Nephron (organoid): Measurements from ENCODE around the gene NT5DC4.

Experiments
- H3K27ac Mint-ChIP-seq, 3 experiments: 2 replicates each; pipeline ENCODE4 v1.8.0; 2020; ENCODE audit warnings: mixed read lengths in 3 of 3, mild to moderate bottlenecking in 2 of 3, moderate library complexity in 1 of 3
- H3K27me3 Mint-ChIP-seq: 2 replicates; pipeline ENCODE4 v1.8.0; 2021; ENCODE audit warnings: low read depth, mild to moderate bottlenecking, moderate library complexity, mixed read lengths
- H3K36me3 Mint-ChIP-seq: 2 replicates; pipeline ENCODE4 v1.8.0; 2020; ENCODE audit warnings: low read depth, mixed read lengths
- H3K4me1 Mint-ChIP-seq: 2 replicates; pipeline ENCODE4 v1.8.0; 2020; ENCODE audit warnings: mixed read lengths
- H3K4me3 Mint-ChIP-seq, 3 experiments: 2 replicates each; pipeline ENCODE4 v1.8.0; 2020; ENCODE audit warnings: mild to moderate bottlenecking in 3 of 3, mixed read lengths in 3 of 3, moderate library complexity in 2 of 3
- H3K9me3 Mint-ChIP-seq: 2 replicates; pipeline ENCODE4 v1.8.0; 2020; ENCODE audit warnings: mixed read lengths
- TF ChIP-seq, protein P1 (sequence below), 3 experiments: fragments of 200-600 bp; sonication (generic); IDR thresholded peaks; one replicate each; pipeline ENCODE4 v1.5.0; 2021; ENCODE audit warnings: antibody characterized with exemption in 3 of 3; ENCODE audit not compliant: unreplicated experiment in 3 of 3

NT5DC4 gene

GRCh38 chr2:112722816-112723546 is 2.2 kb downstream of the NT5DC4 start:
- no peaks in the 10 kb centered on the region for H3K36me3 Mint-ChIP-seq
- no peak overlapping the region for H3K27ac Mint-ChIP-seq
- TF ChIP-seq, protein P1, sequence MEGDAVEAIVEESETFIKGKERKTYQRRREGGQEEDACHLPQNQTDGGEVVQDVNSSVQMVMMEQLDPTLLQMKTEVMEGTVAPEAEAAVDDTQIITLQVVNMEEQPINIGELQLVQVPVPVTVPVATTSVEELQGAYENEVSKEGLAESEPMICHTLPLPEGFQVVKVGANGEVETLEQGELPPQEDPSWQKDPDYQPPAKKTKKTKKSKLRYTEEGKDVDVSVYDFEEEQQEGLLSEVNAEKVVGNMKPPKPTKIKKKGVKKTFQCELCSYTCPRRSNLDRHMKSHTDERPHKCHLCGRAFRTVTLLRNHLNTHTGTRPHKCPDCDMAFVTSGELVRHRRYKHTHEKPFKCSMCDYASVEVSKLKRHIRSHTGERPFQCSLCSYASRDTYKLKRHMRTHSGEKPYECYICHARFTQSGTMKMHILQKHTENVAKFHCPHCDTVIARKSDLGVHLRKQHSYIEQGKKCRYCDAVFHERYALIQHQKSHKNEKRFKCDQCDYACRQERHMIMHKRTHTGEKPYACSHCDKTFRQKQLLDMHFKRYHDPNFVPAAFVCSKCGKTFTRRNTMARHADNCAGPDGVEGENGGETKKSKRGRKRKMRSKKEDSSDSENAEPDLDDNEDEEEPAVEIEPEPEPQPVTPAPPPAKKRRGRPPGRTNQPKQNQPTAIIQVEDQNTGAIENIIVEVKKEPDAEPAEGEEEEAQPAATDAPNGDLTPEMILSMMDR (IDR thresholded peaks at IDR 0.05; ENCODE audit: unreplicated experiment in 3 of 3): no peak
- no peaks in the 10 kb centered on the region for H3K4me1 Mint-ChIP-seq
- no peak overlapping the region for H3K4me3 Mint-ChIP-seq
- H3K9me3 Mint-ChIP-seq: peaks cover 2% of the 10 kb centered on the region
- H3K27me3 Mint-ChIP-seq: peaks cover 7% of the 10 kb centered on the region

DNA sequence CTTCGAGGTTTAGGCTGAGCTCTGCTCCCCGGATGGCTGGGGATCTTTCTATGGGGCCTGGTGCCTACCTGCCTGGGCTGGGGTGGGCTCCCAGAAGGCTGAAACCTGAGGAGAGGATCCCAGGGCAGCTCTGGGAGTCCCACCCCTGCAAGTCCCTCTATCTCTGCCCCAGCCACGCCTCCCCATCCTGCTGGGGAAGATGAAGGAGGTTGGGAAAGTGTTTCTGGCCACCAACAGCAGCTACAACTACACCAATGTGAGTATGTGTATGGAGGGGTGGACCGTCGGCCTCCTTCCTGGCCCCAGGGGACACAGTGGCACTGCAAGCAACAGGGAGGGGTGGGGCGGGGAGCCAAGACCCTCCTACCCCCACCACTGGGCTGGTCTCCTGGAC is 2.7 kb downstream of the NT5DC4 start:
- H3K27me3 Mint-ChIP-seq: peaks cover 12% of the 10 kb centered on the region

DNA sequence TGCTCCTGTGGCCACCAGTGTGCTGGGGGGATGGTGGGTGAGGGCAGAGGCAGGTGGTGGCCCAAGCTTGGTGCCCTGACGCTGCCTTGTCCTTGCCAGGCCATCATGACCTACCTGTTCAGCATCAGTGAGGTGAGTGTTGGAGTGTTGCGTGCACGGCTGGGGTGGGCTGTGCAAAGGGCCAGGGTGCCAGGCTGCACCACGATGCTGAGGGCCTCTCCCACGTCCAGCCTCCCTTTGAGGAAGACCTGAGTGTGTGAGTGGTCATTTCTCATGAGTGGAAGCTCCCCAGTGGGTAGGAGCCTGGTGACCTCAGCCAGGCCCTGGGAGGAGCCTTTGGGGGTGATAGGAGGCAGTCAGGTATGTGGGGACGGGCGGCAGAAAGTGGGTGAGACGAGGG is 3.2 kb downstream of the NT5DC4 start:
- TF ChIP-seq, protein P1 (IDR thresholded peaks at IDR 0.05; ENCODE audit: unreplicated experiment in 3 of 3): no peak
- Mint-ChIP-seq H3K9me3 (no peaks in the 10 kb centered on the region), H3K36me3 (no peaks in the 10 kb centered on the region), H3K4me3 (no peak overlapping the region), H3K4me1 (no peaks in the 10 kb centered on the region), H3K27ac (no peak overlapping the region), H3K27me3 (peaks cover 11% of the 10 kb centered on the region)

More for the DNA sequence above, 2.7 kb downstream of the NT5DC4 start:
- Mint-ChIP-seq H3K9me3 (peaks cover 2% of the 10 kb centered on the region), H3K4me3 (no peak overlapping the region), H3K4me1 (no peaks in the 10 kb centered on the region), H3K36me3 (no peaks in the 10 kb centered on the region), H3K27ac (no peak overlapping the region)
- TF ChIP-seq, protein P1 (IDR thresholded peaks at IDR 0.05; ENCODE audit: unreplicated experiment in 3 of 3): no peak

DNA sequence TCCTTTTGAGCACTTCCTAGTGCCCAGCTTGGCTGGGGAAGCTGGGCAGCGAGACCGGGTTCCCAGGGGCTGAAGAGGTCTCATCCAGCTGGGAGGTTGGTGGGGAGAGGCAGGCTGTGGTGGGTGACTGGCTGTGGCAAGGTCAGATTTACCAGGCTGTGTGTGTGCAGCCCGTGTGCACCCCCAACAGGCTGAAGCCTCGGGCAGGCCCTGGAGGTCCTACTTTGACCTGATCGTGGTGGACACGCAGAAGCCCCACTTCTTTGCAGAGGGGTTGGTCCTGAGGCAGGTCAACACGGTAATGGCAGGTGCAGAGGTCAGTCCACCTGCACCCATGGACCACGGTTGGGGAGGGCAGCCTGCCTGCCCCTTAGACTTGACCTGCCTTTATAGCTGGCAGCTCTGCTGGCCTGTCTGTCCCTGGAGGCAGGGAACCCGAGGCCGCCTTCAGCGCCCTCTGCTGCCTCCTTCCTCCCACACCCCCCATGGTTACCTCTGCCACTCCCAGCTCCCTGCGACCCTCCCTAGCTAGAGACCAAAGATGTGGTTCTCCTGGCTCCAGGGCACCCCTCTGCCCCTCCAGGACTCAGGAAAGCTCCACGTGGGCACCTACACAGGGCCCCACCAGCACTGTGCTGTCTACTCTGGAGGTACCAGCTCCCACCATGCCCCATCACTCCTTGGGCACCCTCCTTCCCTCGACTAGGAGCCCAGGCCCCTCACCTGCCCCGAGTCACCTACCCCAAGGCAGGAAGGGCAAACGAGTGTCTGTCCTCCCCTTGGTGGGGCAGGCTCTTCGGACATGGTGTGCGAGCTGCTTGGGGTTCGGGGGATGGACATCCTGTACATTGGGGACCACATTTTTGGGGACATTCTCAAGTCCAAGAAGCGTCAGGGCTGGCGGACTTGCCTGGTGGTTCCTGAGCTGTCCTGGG is 4.0 kb downstream of the NT5DC4 start:
- Mint-ChIP-seq H3K27ac (no peak overlapping the region), H3K27me3 (peaks cover 10% of the 10 kb centered on the region), H3K4me3 (no peak overlapping the region), H3K36me3 (no peaks in the 10 kb centered on the region), H3K9me3 (no peaks in the 10 kb centered on the region), H3K4me1 (no peaks in the 10 kb centered on the region)
- TF ChIP-seq, protein P1 (IDR thresholded peaks at IDR 0.05; ENCODE audit: unreplicated experiment in 3 of 3): peak in 1 of 3 experiments; percentile 13

GRCh38 chr2:112725545-112726457 is 5.0 kb downstream of the NT5DC4 start:
- peak overlapping the region in 1 of 3 experiments; percentile 33 for H3K27ac Mint-ChIP-seq
- no peaks in the 10 kb centered on the region for H3K36me3 Mint-ChIP-seq
- H3K9me3 Mint-ChIP-seq: no peaks in the 10 kb centered on the region
- H3K27me3 Mint-ChIP-seq: peaks cover 15% of the 10 kb centered on the region
- no peaks in the 10 kb centered on the region for H3K4me1 Mint-ChIP-seq
- TF ChIP-seq, protein P1 (IDR thresholded peaks at IDR 0.05; ENCODE audit: unreplicated experiment in 3 of 3): no peak
- H3K4me3 Mint-ChIP-seq: no peak overlapping the region
